Uterus (tissue), 2 donors: ENCODE data around the gene CACNA2D1.

Experiments
- CTCF ChIP-seq, 4 experiments: fragments of 200-600 bp in 2 of 4; fragments of 450-650 bp in 2 of 4; sonication (generic) in 2 of 4; IDR thresholded peaks; one replicate each; pipeline ENCODE4 v1.5.1; 2016 to 2019; ENCODE audit warnings: antibody characterized with exemption in 4 of 4, mild to moderate bottlenecking in 2 of 4, moderate library complexity in 1 of 4
- POLR2A ChIP-seq, 2 donors: fragments of 450-650 bp; IDR thresholded peaks; one replicate each; pipeline ENCODE4 v1.6.1; 2016; ENCODE audit warnings: antibody characterized with exemption in 2 of 2, mild to moderate bottlenecking in 1 of 2, moderate library complexity in 1 of 2

GRCh38 chr7:82468435-82468834 is 24.9 kb upstream of the CACNA2D1 start:
- TF ChIP-seq POLR2A (IDR thresholded peaks at IDR 0.05) (no peak), CTCF (IDR thresholded peaks at IDR 0.05) (no peak)
